Prostate gland (tissue), 2 donors: ENCODE data around the gene GALT. TPM values are rescaled to one million over a fixed set of nuclear protein-coding genes. Genes with fewer than 3 reads are reported as not detected.
A peak's percentile ranks its signal among the peaks of the same experiment; 100 is the strongest.

ENCODE experiments used
- DNase-seq: peaks from one replicate; pipeline ENCODE4 v3.0.0-alpha.2; 2019; ENCODE audit warnings: low spot score
- H3K27ac ChIP-seq, 2 donors: fragments of 200-600 bp; sonication (generic); 2 replicates each; pipeline ENCODE4 v1.5.1; 2017 to 2019
- H3K27me3 ChIP-seq: fragments of 200-600 bp; sonication (generic); replicated peaks from 2 replicates; pipeline ENCODE4 v1.5.1; 2019; ENCODE audit not compliant: insufficient read depth
- H3K36me3 ChIP-seq, 2 donors: fragments of 200-600 bp; sonication (generic); 1 replicate in 1 of 2; 2 replicates in 1 of 2; pipeline versions ENCODE4 v1.5.1 to v1.8.1; 2017 to 2019
- H3K4me1 ChIP-seq: fragments of 200-600 bp; sonication (generic); replicated peaks from 2 replicates; pipeline ENCODE4 v1.5.1; 2019
- H3K4me3 ChIP-seq, 2 donors: fragments of 200-600 bp; sonication (generic); 2 replicates each; pipeline ENCODE4 v1.5.1; 2017 to 2019
- H3K9me3 ChIP-seq: fragments of 200-600 bp; sonication (generic); 2 replicates; pipeline ENCODE4 v1.5.1; 2017
- CTCF ChIP-seq, 4 experiments: fragments of 200-600 bp in 2 of 4; fragments of 450-650 bp in 2 of 4; sonication (generic) in 2 of 4; IDR thresholded peaks; 1 replicate in 3 of 4; 2 replicates in 1 of 4; pipeline ENCODE4 v1.5.1; 2016 to 2019; ENCODE audit warnings: antibody characterized with exemption in 4 of 4, mild to moderate bottlenecking in 2 of 4, moderate library complexity in 2 of 4
- POLR2A ChIP-seq: fragments of 450-650 bp; IDR thresholded peaks from one replicate; pipeline ENCODE4 v1.6.1; 2016; ENCODE audit warnings: antibody characterized with exemption, mild to moderate bottlenecking
- POLR2AphosphoS5 ChIP-seq: sonication (generic); formaldehyde crosslinking; IDR thresholded peaks from one replicate; pipeline ENCODE4 v1.6.1; 2017; ENCODE audit warnings: antibody characterized with exemption
- WGBS: methylation state at CpG from one replicate; pipeline ENCODE4 v1.1.5; 2018; 5-methylcytosine and 5-hydroxymethylcytosine counted together
- intact Hi-C: fragments of 100-400 bp; cut with DNase I; formaldehyde crosslinking; loops from one replicate; pipeline ENCODE4 v1.14.2; 2022
- total RNA-seq, 2 donors: library from RNA; depleted of rRNA; stranded (reverse); fragments of >200 nt; gene quantifications; one replicate each; pipeline ENCODE4 v1.1.0, GENCODE V29; 2016

The GALT gene
- total RNA-seq, 2 donors from 2014 or later = 55.2 to 55.9 TPM

- Histone ChIP-seq H3K27ac (no peak overlapping the region), H3K27me3 (no peaks in the 10 kb centered on the region), H3K36me3 (no peaks in the 10 kb centered on the region), H3K4me1 (peaks cover 15% of the 10 kb centered on the region), H3K9me3 (no peaks in the 10 kb centered on the region), H3K4me3 (no peak overlapping the region)
- TF ChIP-seq POLR2AphosphoS5 (no peak), CTCF (IDR thresholded peaks at IDR 0.05) (no peak), POLR2A (no peak)
- WGBS = 90% methylated on average over 14 of the region's 14 CpGs
- DNase-seq = no peak
- intact Hi-C loops = no loop called here
Observed at GRCh38 chr9:34658461-34658860, 12.0 kb downstream of the GALT start.

GRCh38 chr9:34659592-34660253 is 13.2 kb downstream of the GALT start:
- no peak overlapping the region for H3K27ac ChIP-seq
- intact Hi-C loops = no loop called here
- H3K9me3 ChIP-seq = no peaks in the 10 kb centered on the region
- no peaks in the 10 kb centered on the region for H3K36me3 ChIP-seq
- H3K4me1 ChIP-seq = peaks cover 4% of the 10 kb centered on the region
- H3K27me3 ChIP-seq = no peaks in the 10 kb centered on the region
- WGBS = 69% methylated on average over 6 of the region's 8 CpGs
- no peak for DNase-seq
- TF ChIP-seq POLR2AphosphoS5 = no peak
- H3K4me3 ChIP-seq = no peak overlapping the region

- Histone ChIP-seq H3K4me3 (no peak within 1 kb of the TSS), H3K27me3 (no peaks in the 10 kb centered on the region), H3K27ac (no peak within 1 kb of the TSS), H3K36me3 (no peaks in the 10 kb centered on the region), H3K9me3 (no peaks in the 10 kb centered on the region), H3K4me1 (peaks cover 7% of the 10 kb centered on the region)
- intact Hi-C loops = no loop called here
- TF ChIP-seq POLR2A (no peak), POLR2AphosphoS5 (no peak), CTCF (IDR thresholded peaks at IDR 0.05) (no peak)
- WGBS = 73% methylated on average over 4 of the region's 4 CpGs
- DNase-seq = no peak
Observed at GRCh38 chr9:34662526-34663302, 16.2 kb downstream of the GALT start, which contains the start of gene CCL27. CCL27 (minus strand) TSS chr9:34662657; CDS start chr9:34662633, 24 bp downstream.

- no peak overlapping the region for H3K4me3 ChIP-seq
- TF ChIP-seq POLR2A = no peak
- no peak for TF ChIP-seq CTCF (IDR thresholded peaks at IDR 0.05)
- TF ChIP-seq POLR2AphosphoS5 = no peak
- no peak for DNase-seq
- no peaks in the 10 kb centered on the region for H3K36me3 ChIP-seq
- H3K9me3 ChIP-seq = no peaks in the 10 kb centered on the region
- no peaks in the 10 kb centered on the region for H3K27me3 ChIP-seq
- H3K27ac ChIP-seq = no peak overlapping the region
- peaks cover 7% of the 10 kb centered on the region for H3K4me1 ChIP-seq
- intact Hi-C loops = no loop called here
Observed at GRCh38 chr9:34663303-34663605, 16.8 kb downstream of the GALT start.

- H3K4me1 ChIP-seq = peaks cover 7% of the 10 kb centered on the region
- H3K27me3 ChIP-seq = no peaks in the 10 kb centered on the region
- peak overlapping the region; percentile 63 to 84 for H3K4me3 ChIP-seq
- intact Hi-C loops = loop anchor here (5.0 kb wide), 1 partner anchor 38 kb away; no protein-coding TSS in a partner anchor
- no peaks in the 10 kb centered on the region for H3K9me3 ChIP-seq
- peak overlapping the region; percentile 96 to 99 for H3K27ac ChIP-seq
- DNase-seq = peak; percentile 65
- no peaks in the 10 kb centered on the region for H3K36me3 ChIP-seq
- TF ChIP-seq POLR2AphosphoS5 (peak; percentile 25), POLR2A (no peak), CTCF (IDR thresholded peaks at IDR 0.05) (peak; percentile 19 to 72 (median 50))
- 25% methylated on average over 11 of the region's 18 CpGs for WGBS
Observed at GRCh38 chr9:34664281-34665066, 18.0 kb downstream of the GALT start.
